GM23248 (cell line): ENCODE measurements around the gene GRAMD1B.

Experiments
- EZH2 ChIP-seq: fragments of 200-600 bp; sonication (generic); IDR thresholded peaks from 2 replicates; pipeline ENCODE4 v1.6.1; 2018; ENCODE audit warnings: antibody characterized with exemption, mild to moderate bottlenecking; ENCODE audit not compliant: insufficient read depth, poor library complexity, severe bottlenecking
- EZH2phosphoT487 ChIP-seq: fragments of 200-600 bp; sonication (generic); IDR thresholded peaks from 2 replicates; pipeline ENCODE4 v1.6.1; 2018; ENCODE audit warnings: antibody characterized with exemption, moderate library complexity, mild to moderate bottlenecking, low read depth; ENCODE audit not compliant: insufficient read depth

DNA sequence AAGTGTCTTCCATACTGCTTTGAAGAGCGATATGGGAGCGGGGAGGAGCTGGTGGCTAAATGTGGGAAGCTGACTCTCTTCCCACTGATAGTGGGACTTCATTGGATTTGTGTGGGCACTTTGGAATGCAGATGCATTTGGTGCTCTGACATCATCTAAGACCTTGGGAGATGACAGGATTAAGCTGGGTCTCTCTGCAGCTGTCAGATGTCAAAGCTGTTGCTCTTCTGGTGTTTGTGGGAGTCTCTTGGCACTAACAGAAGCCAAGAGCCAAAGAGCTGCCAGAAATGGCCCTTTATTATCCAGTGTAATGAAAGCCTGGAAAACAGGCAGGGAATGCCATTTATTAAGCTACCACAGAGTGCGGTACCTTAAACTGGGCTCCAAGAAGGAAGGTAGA lies 20.6 kb downstream of the GRAMD1B start:
- no peak for TF ChIP-seq EZH2
- TF ChIP-seq EZH2phosphoT487: no peak
